KMS-11 (cell line): Measurements from ENCODE around the gene ITGB3BP.

Experiments
- H2AFZ ChIP-seq: fragments of 200-600 bp; sonication (generic); 2 replicates; pipeline ENCODE4 v1.6.1; 2016; ENCODE audit warnings: antibody characterized with exemption, mixed run types, low read depth
- H3K27ac ChIP-seq: fragments of 200-600 bp; sonication (generic); 2 replicates; pipeline ENCODE4 v1.6.1; 2016; ENCODE audit warnings: mild to moderate bottlenecking, mixed run types
- H3K27me3 ChIP-seq: fragments of 200-600 bp; sonication (generic); 2 replicates; pipeline ENCODE4 v1.6.1; 2017; ENCODE audit warnings: mild to moderate bottlenecking, low read depth, mixed run types, moderate library complexity; ENCODE audit not compliant: insufficient read depth
- H3K36me3 ChIP-seq: fragments of 200-600 bp; sonication (generic); 2 replicates; pipeline ENCODE4 v1.6.1; 2017; ENCODE audit warnings: mild to moderate bottlenecking, mixed run types; ENCODE audit not compliant: insufficient read depth
- H3K4me1 ChIP-seq: fragments of 200-600 bp; sonication (generic); 2 replicates; pipeline ENCODE4 v1.6.1; 2016; ENCODE audit warnings: mild to moderate bottlenecking, low read depth, mixed run types; ENCODE audit not compliant: poor library complexity, severe bottlenecking
- H3K4me2 ChIP-seq: fragments of 200-600 bp; sonication (generic); 2 replicates; pipeline ENCODE4 v1.7.0; 2016; ENCODE audit warnings: mild to moderate bottlenecking, mixed run types
- H3K4me3 ChIP-seq: fragments of 200-600 bp; sonication (generic); IDR thresholded peaks from 2 replicates; pipeline ENCODE4 v1.6.1; 2017; ENCODE audit warnings: low read depth, low read length, mixed read lengths; ENCODE audit not compliant: insufficient read depth
- H3K79me2 ChIP-seq: fragments of 200-600 bp; sonication (generic); 2 replicates; pipeline ENCODE4 v1.6.1; 2016; ENCODE audit warnings: low read depth, mixed run types; ENCODE audit not compliant: insufficient read depth
- H3K9ac ChIP-seq: fragments of 200-600 bp; sonication (generic); 2 replicates; pipeline ENCODE4 v1.6.1; 2016; ENCODE audit warnings: mild to moderate bottlenecking, mixed run types
- H4K20me1 ChIP-seq: fragments of 200-600 bp; sonication (generic); 2 replicates; pipeline ENCODE4 v1.6.1; 2016; ENCODE audit warnings: mild to moderate bottlenecking, mixed run types; ENCODE audit not compliant: insufficient read depth
- TF ChIP-seq, protein P1 (sequence below): fragments of 200-600 bp; sonication (generic); conservative IDR thresholded peaks from 2 replicates; pipeline ENCODE4 v1.6.1; 2017; ENCODE audit warnings: low read depth, mild to moderate bottlenecking, antibody characterized with exemption, low read length, moderate library complexity, mixed read lengths

Gene ITGB3BP

DNA sequence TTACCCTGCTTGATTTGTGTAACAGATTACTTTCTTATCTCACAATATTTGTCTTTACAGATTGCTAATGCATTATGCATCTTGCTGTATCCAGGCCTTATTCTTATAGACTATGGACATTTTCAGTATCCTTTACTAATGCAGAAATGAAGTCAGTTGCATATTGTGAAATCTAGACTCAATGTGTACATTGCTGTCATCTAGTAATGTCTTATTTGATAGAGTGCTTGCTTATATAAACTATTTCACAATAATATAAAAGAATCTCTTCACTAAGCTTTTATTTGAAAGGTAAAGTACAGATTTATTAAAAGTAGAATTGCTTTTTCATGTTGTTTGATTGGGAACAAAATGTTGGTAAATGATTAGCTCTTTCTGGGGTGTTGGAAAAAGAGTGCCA lies 116.0 kb downstream of the ITGB3BP start:
- TF ChIP-seq, protein P1, sequence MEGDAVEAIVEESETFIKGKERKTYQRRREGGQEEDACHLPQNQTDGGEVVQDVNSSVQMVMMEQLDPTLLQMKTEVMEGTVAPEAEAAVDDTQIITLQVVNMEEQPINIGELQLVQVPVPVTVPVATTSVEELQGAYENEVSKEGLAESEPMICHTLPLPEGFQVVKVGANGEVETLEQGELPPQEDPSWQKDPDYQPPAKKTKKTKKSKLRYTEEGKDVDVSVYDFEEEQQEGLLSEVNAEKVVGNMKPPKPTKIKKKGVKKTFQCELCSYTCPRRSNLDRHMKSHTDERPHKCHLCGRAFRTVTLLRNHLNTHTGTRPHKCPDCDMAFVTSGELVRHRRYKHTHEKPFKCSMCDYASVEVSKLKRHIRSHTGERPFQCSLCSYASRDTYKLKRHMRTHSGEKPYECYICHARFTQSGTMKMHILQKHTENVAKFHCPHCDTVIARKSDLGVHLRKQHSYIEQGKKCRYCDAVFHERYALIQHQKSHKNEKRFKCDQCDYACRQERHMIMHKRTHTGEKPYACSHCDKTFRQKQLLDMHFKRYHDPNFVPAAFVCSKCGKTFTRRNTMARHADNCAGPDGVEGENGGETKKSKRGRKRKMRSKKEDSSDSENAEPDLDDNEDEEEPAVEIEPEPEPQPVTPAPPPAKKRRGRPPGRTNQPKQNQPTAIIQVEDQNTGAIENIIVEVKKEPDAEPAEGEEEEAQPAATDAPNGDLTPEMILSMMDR: no peak
- Histone ChIP-seq H4K20me1 (no peaks in the 10 kb centered on the region), H3K27ac (no peak overlapping the region), H3K27me3 (no peaks in the 10 kb centered on the region), H3K79me2 (no peaks in the 10 kb centered on the region), H3K4me1 (peaks cover 3% of the 10 kb centered on the region), H3K36me3 (no peaks in the 10 kb centered on the region), H3K4me3 (no peak overlapping the region), H3K4me2 (no peak overlapping the region), H2AFZ (no peak overlapping the region), H3K9ac (no peak overlapping the region)

DNA sequence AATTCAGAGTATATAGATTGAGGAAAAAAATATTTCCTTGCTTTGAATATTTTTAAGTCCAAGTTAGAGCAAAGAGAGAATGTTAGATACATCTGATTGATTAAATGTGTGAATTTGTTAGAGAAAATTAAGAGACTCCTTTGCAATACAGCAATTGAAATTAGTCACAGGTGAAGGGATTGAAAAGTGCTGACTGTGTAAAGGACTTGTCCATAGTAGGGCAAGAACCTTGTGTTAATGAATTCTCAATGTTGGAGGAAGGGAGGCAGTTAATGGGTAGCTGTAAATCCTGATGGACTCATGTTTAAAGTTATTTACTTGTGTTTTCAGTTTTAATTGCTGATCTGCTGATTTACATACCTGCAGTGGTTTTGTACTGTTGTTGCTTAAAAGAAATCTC lies 117.0 kb downstream of the ITGB3BP start:
- H3K27ac ChIP-seq: no peak overlapping the region
- no peak overlapping the region for H3K4me2 ChIP-seq
- H3K9ac ChIP-seq: no peak overlapping the region
- no peaks in the 10 kb centered on the region for H3K79me2 ChIP-seq
- H3K4me3 ChIP-seq: no peak overlapping the region
- H3K36me3 ChIP-seq: no peaks in the 10 kb centered on the region
- peaks cover 3% of the 10 kb centered on the region for H3K4me1 ChIP-seq
- H2AFZ ChIP-seq: no peak overlapping the region
- H4K20me1 ChIP-seq: no peaks in the 10 kb centered on the region
- no peaks in the 10 kb centered on the region for H3K27me3 ChIP-seq
- TF ChIP-seq, protein P1: no peak

DNA sequence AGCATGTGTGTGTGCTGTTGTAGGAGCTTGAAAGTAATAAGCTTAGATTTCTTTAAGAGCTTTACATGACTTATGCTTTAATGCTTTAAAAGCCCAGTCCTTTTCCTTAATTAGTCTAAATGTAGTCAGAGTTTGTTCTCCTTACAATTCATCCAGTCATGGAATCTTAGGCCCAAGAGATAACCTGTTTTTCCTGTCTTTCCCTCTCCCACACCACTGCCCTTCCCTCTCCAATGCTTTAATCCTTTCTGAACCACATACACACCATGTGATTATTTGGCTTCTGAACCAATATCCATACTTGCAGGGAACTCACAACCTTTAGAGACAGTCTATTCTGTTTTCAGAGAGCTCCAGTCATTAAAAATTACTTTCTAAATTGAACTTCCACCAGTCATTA lies 118.0 kb downstream of the ITGB3BP start:
- no peak overlapping the region for H3K4me2 ChIP-seq
- no peaks in the 10 kb centered on the region for H3K36me3 ChIP-seq
- H3K4me1 ChIP-seq: peaks cover 3% of the 10 kb centered on the region
- no peaks in the 10 kb centered on the region for H3K79me2 ChIP-seq
- TF ChIP-seq, protein P1: no peak
- no peaks in the 10 kb centered on the region for H3K27me3 ChIP-seq
- no peak overlapping the region for H2AFZ ChIP-seq
- no peak overlapping the region for H3K27ac ChIP-seq
- no peak overlapping the region for H3K4me3 ChIP-seq
- H3K9ac ChIP-seq: no peak overlapping the region
- no peaks in the 10 kb centered on the region for H4K20me1 ChIP-seq

DNA sequence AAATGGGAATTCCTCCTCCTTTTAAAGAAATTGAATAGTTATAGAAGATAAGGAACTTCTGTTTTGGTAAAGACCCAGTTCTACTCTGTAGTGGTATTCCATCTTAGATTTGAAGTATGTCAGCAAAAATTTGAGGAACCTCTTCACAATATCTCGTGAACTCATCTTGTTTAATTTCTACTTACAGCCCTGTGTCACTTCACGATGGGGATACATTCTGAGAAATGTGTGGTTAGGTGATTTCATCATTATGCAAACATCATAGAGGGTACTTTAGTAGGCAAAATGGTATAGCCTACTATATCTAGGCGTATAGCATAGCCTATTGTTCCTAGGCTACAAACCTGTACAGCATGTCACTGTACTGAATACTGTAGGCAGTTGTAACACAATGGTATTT lies 119.6 kb downstream of the ITGB3BP start:
- Histone ChIP-seq H3K9ac (no peak overlapping the region), H3K4me3 (no peak overlapping the region), H3K36me3 (no peaks in the 10 kb centered on the region), H3K4me2 (no peak overlapping the region), H3K27ac (no peak overlapping the region), H4K20me1 (no peaks in the 10 kb centered on the region), H3K79me2 (no peaks in the 10 kb centered on the region), H2AFZ (no peak overlapping the region), H3K4me1 (peaks cover 3% of the 10 kb centered on the region), H3K27me3 (no peaks in the 10 kb centered on the region)
- TF ChIP-seq, protein P1: no peak
